Measurements from ENCODE around the gene ISYNA1.

Gene ISYNA1

GRCh38 chr19:18467978-18468377 lies 30.0 kb upstream of the ISYNA1 start:
- no peak for DNase-seq (ENCODE audit: low spot score)

DNA sequence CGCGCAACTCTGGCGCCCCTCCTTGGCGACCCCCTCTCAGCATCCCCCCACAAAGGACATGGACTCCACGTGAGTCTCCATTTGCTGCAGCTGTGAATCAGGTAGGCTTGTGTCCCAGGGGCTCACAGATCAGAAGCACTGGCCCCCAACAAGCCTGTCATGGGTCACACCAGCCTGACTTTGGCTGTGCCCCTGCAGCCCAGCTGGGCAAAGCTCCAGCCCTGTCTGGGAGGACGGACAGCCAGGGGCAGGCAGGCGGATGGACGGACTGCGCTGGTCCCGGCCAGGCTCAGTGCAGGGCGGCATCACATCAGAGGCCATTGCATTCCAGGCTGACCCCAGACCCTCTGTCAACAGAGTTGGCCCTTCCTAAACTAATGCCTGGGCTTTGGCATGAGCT lies 28.4 kb upstream of the ISYNA1 start:
- DNase-seq (ENCODE audit: low spot score): no peak

DNA sequence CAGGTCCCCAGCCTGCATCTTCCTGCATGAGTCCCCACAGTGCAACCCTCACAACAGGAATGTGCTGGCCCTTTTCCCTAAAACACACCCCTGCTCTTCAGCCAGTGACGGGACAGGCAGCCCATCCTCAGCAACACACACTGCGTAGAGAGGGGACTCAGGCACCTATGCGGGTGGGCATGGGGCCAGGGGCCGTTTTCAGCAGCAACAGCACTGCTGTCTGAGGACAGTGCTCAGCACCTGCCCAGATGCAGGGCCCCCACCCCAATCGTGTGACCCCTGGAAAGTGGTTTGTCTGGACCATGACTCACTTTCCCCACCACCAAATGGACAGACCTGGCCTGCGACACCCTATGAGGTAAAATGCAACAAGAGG lies 28.0 kb upstream of the ISYNA1 start:
- no peak for DNase-seq (ENCODE audit: low spot score)

GRCh38 chr19:18465214-18465963 lies 27.5 kb upstream of the ISYNA1 start:
- DNase-seq (ENCODE audit: low spot score): no peak

GRCh38 chr19:18464646-18465045 lies 26.7 kb upstream of the ISYNA1 start:
- DNase-seq (ENCODE audit: low spot score): no peak

- DNase-seq (ENCODE audit: low spot score): no peak
Measured at GRCh38 chr19:18461471-18461870, 23.5 kb upstream of the ISYNA1 start.

DNA sequence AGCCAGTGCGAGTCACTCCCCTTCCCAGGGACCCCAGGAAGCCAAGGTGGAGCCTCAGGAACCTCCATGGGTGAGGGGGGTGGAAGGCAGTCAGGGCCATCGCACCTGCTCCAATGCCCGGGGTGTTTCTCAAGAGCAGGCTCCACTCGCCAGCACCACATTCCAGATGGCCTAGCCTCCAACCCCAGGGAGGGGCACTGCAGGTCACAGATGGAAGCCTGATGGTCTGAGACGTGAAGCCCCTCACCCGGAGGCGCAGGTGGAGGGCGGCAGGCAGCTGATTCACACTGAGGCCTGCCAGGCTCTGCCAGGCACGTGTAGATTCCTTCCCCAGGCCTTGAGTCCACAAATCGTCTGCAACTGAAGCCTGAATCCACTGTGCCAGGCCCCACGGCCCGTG lies 23.0 kb upstream of the ISYNA1 start:
- no peak for DNase-seq (ENCODE audit: low spot score)

GRCh38 chr19:18457483-18458331 lies 19.8 kb upstream of the ISYNA1 start:
- DNase-seq (ENCODE audit: low spot score): no peak

DNA sequence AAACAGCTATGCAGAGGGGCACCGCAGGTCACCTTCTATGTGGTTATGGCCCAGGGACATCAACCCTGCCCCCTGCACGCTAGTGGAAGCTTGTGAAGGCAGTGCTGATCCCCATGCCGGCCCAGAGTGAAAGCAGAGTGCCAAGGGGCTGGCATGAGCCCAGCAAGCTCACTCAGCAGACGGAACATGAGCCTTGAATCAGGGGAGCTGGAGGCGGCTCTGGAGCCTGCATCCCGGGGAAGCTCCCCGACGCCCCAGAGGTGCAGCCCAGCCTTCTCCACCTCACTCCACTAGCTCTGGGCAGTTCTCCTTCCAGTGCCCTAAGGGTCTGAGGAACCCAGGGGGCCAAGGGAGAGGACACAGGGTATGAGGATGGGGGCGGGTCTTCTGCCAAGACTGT lies 19.0 kb upstream of the ISYNA1 start:
- DNase-seq (ENCODE audit: low spot score): no peak

GRCh38 chr19:18456279-18456678 lies 18.3 kb upstream of the ISYNA1 start:
- DNase-seq (ENCODE audit: low spot score): no peak

DNA sequence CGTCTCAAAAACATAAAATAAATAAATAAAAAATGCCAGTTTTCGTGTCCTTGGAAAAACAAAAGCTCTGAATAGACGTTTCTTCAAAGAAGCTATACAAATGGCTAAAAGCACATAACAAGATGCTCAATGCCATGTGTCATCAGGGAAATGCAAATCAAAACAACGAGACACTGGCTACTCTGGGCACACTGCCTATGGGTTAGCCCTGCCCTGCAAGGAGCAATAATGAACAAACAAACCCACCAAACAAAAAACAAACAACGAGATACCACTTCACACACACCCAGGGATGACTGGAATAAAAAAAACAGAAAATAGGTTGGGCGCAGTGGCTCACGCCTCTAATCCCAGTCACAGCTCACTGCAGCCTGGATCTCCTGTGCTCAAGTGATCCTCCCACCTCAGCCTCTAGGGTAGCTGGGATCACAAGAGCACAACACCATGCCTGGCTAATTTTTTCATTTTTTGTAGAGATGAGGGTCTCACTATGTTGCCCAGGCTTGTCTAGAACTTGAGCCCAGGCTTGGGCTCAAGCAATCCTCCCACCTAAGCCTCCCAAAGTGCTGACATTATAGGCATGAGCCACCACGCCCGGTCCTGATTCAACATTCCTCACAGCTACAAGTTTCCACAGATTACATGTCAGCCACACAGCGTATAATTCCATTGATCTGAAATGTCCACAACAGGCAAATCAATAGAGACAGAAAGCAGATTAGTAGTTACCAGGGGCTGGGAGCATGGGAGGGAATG lies 15.5 kb upstream of the ISYNA1 start:
- no peak for DNase-seq (ENCODE audit: low spot score)

GRCh38 chr19:18452386-18452785 lies 14.5 kb upstream of the ISYNA1 start:
- no peak for DNase-seq (ENCODE audit: low spot score)

GRCh38 chr19:18450931-18451836 lies 13.3 kb upstream of the ISYNA1 start:
- DNase-seq (ENCODE audit: low spot score): no peak

- DNase-seq (ENCODE audit: low spot score): no peak
Measured at GRCh38 chr19:18450021-18450930, 12.3 kb upstream of the ISYNA1 start.

DNA sequence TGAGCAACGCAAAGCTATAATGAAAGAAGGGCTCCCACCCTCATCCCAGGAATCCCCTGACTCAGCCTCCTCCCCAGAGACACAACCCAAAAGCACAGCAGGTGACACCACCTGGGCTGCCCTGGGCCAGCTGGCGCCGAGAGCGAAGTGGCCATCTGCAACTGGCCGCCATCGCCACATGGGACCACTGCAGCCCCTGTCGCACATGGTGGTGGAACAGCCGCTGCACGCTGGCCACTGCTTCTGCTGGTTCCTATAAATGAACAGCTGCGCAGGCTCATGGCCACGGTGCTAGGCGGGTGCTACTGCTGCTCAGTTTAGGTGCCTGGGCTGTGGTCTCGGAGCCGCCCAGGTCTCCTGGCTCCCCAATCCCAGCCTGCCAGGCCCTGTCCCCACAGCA lies 11.6 kb upstream of the ISYNA1 start:
- DNase-seq (ENCODE audit: low spot score): no peak

DNA sequence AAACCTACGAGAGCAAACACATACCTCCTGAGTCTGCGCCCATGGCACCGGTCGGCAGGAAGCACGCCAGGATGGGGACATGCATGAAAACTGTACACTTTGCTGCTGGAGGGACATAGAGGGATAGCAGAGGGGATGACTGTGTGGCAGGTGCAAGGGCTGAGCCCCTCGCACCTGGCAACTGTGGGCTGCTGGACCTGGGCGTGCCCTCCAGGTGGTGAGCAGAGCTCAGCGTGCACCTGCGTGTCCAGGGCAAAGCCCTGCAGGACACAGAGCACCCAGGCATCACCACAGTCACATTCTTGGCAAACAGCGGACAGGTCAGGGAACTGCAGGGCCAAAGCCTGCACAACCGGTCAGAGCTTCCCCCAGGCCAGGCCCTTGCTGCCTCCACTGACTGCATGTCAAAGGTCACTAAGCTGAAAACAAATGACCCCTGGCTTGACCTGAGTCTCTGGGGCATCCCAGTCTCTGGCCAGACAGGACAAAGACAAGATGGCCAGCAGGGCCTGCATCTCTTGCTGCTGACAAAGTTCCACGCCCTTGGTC lies 9.0 kb upstream of the ISYNA1 start:
- DNase-seq (ENCODE audit: low spot score): no peak

DNA sequence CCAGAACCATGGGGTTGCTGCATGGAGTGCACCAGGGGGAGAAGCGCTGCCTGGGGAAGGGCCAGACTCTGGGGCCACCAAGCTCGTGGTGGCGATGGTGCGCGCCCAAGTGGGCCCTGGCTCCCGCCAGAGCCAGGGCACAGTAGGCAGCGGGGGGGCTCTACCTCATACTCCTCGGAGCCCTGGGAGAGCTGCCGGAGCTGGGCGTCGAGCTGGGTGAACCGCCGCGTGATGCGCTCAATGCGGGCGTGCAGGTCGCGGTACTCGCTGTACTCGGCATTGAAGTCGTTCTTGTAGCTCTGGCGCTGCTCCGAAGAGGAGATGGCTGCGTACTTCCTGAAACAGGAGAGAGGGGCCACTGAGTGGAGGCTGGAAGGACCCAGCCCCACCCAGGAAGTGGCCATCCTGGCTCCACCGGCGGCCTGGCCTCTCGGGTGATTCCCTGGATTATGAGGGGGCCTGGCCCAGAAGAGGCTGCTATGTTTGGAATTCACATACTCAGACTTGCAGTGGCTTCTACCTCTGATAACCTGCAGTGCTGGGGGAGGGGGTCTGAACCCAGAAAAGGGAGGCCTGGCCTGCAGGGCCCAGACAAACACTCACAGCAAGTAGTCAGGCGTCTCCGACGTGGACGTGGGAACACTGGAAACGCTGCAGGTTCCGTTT lies 8.3 kb upstream of the ISYNA1 start:
- DNase-seq (ENCODE audit: low spot score): no peak

DNA sequence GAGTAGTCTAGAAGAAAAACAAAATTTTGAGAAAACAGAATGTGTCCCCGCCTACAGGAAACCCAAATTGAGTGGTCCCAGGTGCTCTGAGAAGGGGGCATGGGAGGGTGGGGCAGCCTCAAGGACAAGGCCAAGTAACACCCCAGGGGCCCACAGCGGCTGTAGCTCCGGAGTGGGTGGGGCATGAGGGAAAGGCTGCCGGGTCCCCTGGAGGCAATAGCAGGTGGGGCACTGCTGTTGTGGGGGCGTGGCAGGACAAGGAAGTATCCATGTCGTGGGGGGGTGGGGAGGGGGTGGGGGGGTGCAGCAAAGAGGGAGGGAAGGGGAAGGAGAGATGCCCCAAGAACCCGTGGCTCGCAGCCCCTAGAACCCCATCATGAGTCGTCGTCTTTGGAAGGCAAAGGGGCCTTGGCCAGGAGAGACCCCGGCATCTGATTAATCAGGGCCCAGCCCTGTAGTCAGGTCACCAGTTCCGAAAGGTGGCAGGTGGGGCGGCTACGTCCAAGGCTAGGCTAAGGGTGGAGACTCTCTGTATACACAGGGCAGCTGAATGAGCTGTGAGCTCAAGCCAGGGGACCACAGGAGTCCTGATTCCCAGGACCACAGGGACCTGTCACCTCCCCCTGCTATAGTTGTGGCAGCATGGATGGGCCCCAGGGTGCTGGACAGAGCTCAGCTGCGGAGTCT lies 7.5 kb upstream of the ISYNA1 start:
- DNase-seq (ENCODE audit: low spot score): no peak

GRCh38 chr19:18444513-18444912 lies 6.6 kb upstream of the ISYNA1 start:
- no peak for DNase-seq (ENCODE audit: low spot score)

Measured in SW480 (cell line).